ENCODE measurements around the gene DSCAML1.

Gene DSCAML1

GRCh38 chr11:117822074-117823033 is 25.3 kb upstream of the DSCAML1 start:
- WGBS (ENCODE audit: insufficient coverage) = 65% methylated on average over 30 of the region's 33 CpGs
- CTCF ChIA-PET = interaction anchor here (0.6 to 11.7 kb wide), 23 partner anchors 11 to 321 kb away, joined by 3 to 129 read pairs (median 5); no protein-coding TSS in a partner anchor

GRCh38 chr11:117821431-117821830 is 24.4 kb upstream of the DSCAML1 start:
- no peak for DNase-seq
- WGBS (ENCODE audit: insufficient coverage) = 92% methylated on average over 11 of the region's 12 CpGs
- H3K9me3 ChIP-seq (ENCODE audit: control extremely low read depth in 1 of 5, control insufficient read depth in 4 of 5, insufficient read depth in 2 of 5, low read depth in 1 of 5, low read length in 4 of 5) = no peaks in the 10 kb centered on the region
- H3K4me1 ChIP-seq (ENCODE audit: control extremely low read depth in 1 of 4, control insufficient read depth in 4 of 4, insufficient read depth in 4 of 4, low read length in 3 of 4) = peaks cover 3 to 84% (median 61%) of the 10 kb centered on the region in 4 experiments
- CTCF ChIA-PET = interaction anchor here (0.7 to 11.7 kb wide), 13 partner anchors 12 to 377 kb away, joined by 3 to 129 read pairs (median 12); no protein-coding TSS in a partner anchor
- POLR2A ChIA-PET = no interaction called here
- no peaks in the 10 kb centered on the region for H3K27me3 ChIP-seq (replicated peaks in 2 of 5; ENCODE audit: control insufficient read depth in 4 of 5, insufficient read depth in 5 of 5, low read length in 4 of 5)
- no peaks in the 10 kb centered on the region for H3K36me3 ChIP-seq (ENCODE audit: control insufficient read depth in 4 of 4, insufficient read depth in 4 of 4, low read length in 3 of 4)
- H3K27ac ChIP-seq (ENCODE audit: insufficient read depth in 1 of 2, low read depth in 1 of 2, low read length in 2 of 2, poor library complexity in 1 of 2, severe bottlenecking in 2 of 2) = no peak overlapping the region
- H3K4me3 ChIP-seq (ENCODE audit: control insufficient read depth in 1 of 7, extremely low read depth in 1 of 7, insufficient read depth in 4 of 7, low read depth in 2 of 7, low read length in 6 of 7) = no peak overlapping the region

More at GRCh38 chr11:117822074-117823033, 25.3 kb upstream of the DSCAML1 start:
- peak overlapping the region in 1 of 7 experiments; percentile 13 for H3K4me3 ChIP-seq (ENCODE audit: control insufficient read depth in 1 of 7, extremely low read depth in 1 of 7, insufficient read depth in 4 of 7, low read depth in 2 of 7, low read length in 6 of 7)
- no peak overlapping the region for H3K27ac ChIP-seq (ENCODE audit: insufficient read depth in 1 of 2, low read depth in 1 of 2, low read length in 2 of 2, poor library complexity in 1 of 2, severe bottlenecking in 2 of 2)
- DNase-seq = no peak
- peaks cover 3 to 75% (median 53%) of the 10 kb centered on the region in 4 experiments for H3K4me1 ChIP-seq (ENCODE audit: control extremely low read depth in 1 of 4, control insufficient read depth in 4 of 4, insufficient read depth in 4 of 4, low read length in 3 of 4)
- H3K9me3 ChIP-seq (ENCODE audit: control extremely low read depth in 1 of 5, control insufficient read depth in 4 of 5, insufficient read depth in 2 of 5, low read depth in 1 of 5, low read length in 4 of 5) = no peaks in the 10 kb centered on the region
- no peaks in the 10 kb centered on the region for H3K36me3 ChIP-seq (ENCODE audit: control insufficient read depth in 4 of 4, insufficient read depth in 4 of 4, low read length in 3 of 4)
- H3K27me3 ChIP-seq (replicated peaks in 2 of 5; ENCODE audit: control insufficient read depth in 4 of 5, insufficient read depth in 5 of 5, low read length in 4 of 5) = no peaks in the 10 kb centered on the region
- POLR2A ChIA-PET = interaction anchor here (0.6 to 1.7 kb wide), 2 partner anchors 125 to 220 kb away, joined by 4 to 5 read pairs; no protein-coding TSS in a partner anchor

GRCh38 chr11:117820516-117820915 is 23.5 kb upstream of the DSCAML1 start:
- DNase-seq = no peak

GRCh38 chr11:117820071-117820470 is 23.1 kb upstream of the DSCAML1 start:
- WGBS (ENCODE audit: insufficient coverage) = 93% methylated on average over 8 of the region's 11 CpGs
- Histone ChIP-seq H3K27me3 (replicated peaks in 2 of 5; ENCODE audit: control insufficient read depth in 4 of 5, insufficient read depth in 5 of 5, low read length in 4 of 5) (no peaks in the 10 kb centered on the region), H3K4me3 (ENCODE audit: control insufficient read depth in 1 of 7, extremely low read depth in 1 of 7, insufficient read depth in 4 of 7, low read depth in 2 of 7, low read length in 6 of 7) (no peak overlapping the region), H3K4me1 (ENCODE audit: control extremely low read depth in 1 of 4, control insufficient read depth in 4 of 4, insufficient read depth in 4 of 4, low read length in 3 of 4) (peaks cover 3 to 87% (median 65%) of the 10 kb centered on the region in 4 experiments), H3K9me3 (ENCODE audit: control extremely low read depth in 1 of 5, control insufficient read depth in 4 of 5, insufficient read depth in 2 of 5, low read depth in 1 of 5, low read length in 4 of 5) (no peaks in the 10 kb centered on the region), H3K27ac (ENCODE audit: insufficient read depth in 1 of 2, low read depth in 1 of 2, low read length in 2 of 2, poor library complexity in 1 of 2, severe bottlenecking in 2 of 2) (no peak overlapping the region), H3K36me3 (ENCODE audit: control insufficient read depth in 4 of 4, insufficient read depth in 4 of 4, low read length in 3 of 4) (no peaks in the 10 kb centered on the region)
- DNase-seq = no peak
- ChIA-PET CTCF (interaction anchor here (0.9 to 11.7 kb wide), 15 partner anchors 8 to 394 kb away, joined by 3 to 129 read pairs (median 6); no protein-coding TSS in a partner anchor), POLR2A (interaction anchor here (0.6 kb wide), 1 partner anchor 70 kb away, joined by 3 read pairs; no protein-coding TSS in a partner anchor)

More at GRCh38 chr11:117820516-117820915, 23.5 kb upstream of the DSCAML1 start:
- H3K27me3 ChIP-seq (replicated peaks in 2 of 5; ENCODE audit: control insufficient read depth in 4 of 5, insufficient read depth in 5 of 5, low read length in 4 of 5) = no peaks in the 10 kb centered on the region
- POLR2A ChIA-PET = interaction anchor here (0.6 kb wide), 1 partner anchor 70 kb away, joined by 3 read pairs; no protein-coding TSS in a partner anchor
- no peaks in the 10 kb centered on the region for H3K36me3 ChIP-seq (ENCODE audit: control insufficient read depth in 4 of 4, insufficient read depth in 4 of 4, low read length in 3 of 4)
- H3K9me3 ChIP-seq (ENCODE audit: control extremely low read depth in 1 of 5, control insufficient read depth in 4 of 5, insufficient read depth in 2 of 5, low read depth in 1 of 5, low read length in 4 of 5) = no peaks in the 10 kb centered on the region
- WGBS (ENCODE audit: insufficient coverage) = 95% methylated on average over 6 of the region's 10 CpGs
- CTCF ChIA-PET = interaction anchor here (0.7 to 11.7 kb wide), 18 partner anchors 8 to 394 kb away, joined by 3 to 129 read pairs (median 6); no protein-coding TSS in a partner anchor
- H3K27ac ChIP-seq (ENCODE audit: insufficient read depth in 1 of 2, low read depth in 1 of 2, low read length in 2 of 2, poor library complexity in 1 of 2, severe bottlenecking in 2 of 2) = no peak overlapping the region
- H3K4me1 ChIP-seq (ENCODE audit: control extremely low read depth in 1 of 4, control insufficient read depth in 4 of 4, insufficient read depth in 4 of 4, low read length in 3 of 4) = peaks cover 3 to 87% (median 65%) of the 10 kb centered on the region in 4 experiments
- no peak overlapping the region for H3K4me3 ChIP-seq (ENCODE audit: control insufficient read depth in 1 of 7, extremely low read depth in 1 of 7, insufficient read depth in 4 of 7, low read depth in 2 of 7, low read length in 6 of 7)

GRCh38 chr11:117819096-117820040 is 22.4 kb upstream of the DSCAML1 start:
- ChIA-PET POLR2A (interaction anchor here (1.0 kb wide), 2 partner anchors 11 to 85 kb away, joined by 3 to 5 read pairs; no protein-coding TSS in a partner anchor), CTCF (interaction anchor here (0.7 to 11.7 kb wide), 25 partner anchors 9 to 393 kb away, joined by 3 to 129 read pairs (median 5); partner anchors contain the start of gene TMPRSS13)
- no peak overlapping the region for H3K27ac ChIP-seq (ENCODE audit: insufficient read depth in 1 of 2, low read depth in 1 of 2, low read length in 2 of 2, poor library complexity in 1 of 2, severe bottlenecking in 2 of 2)
- H3K4me1 ChIP-seq (ENCODE audit: control extremely low read depth in 1 of 4, control insufficient read depth in 4 of 4, insufficient read depth in 4 of 4, low read length in 3 of 4) = peaks cover 7 to 87% (median 65%) of the 10 kb centered on the region in 4 experiments
- no peaks in the 10 kb centered on the region for H3K27me3 ChIP-seq (replicated peaks in 2 of 5; ENCODE audit: control insufficient read depth in 4 of 5, insufficient read depth in 5 of 5, low read length in 4 of 5)
- 93% methylated on average over 8 of the region's 10 CpGs for whole genome bisulfite sequencing (ENCODE audit: insufficient coverage)
- no peak overlapping the region for H3K4me3 ChIP-seq (ENCODE audit: control insufficient read depth in 1 of 7, extremely low read depth in 1 of 7, insufficient read depth in 4 of 7, low read depth in 2 of 7, low read length in 6 of 7)
- H3K36me3 ChIP-seq (ENCODE audit: control insufficient read depth in 4 of 4, insufficient read depth in 4 of 4, low read length in 3 of 4) = no peaks in the 10 kb centered on the region
- H3K9me3 ChIP-seq (ENCODE audit: control extremely low read depth in 1 of 5, control insufficient read depth in 4 of 5, insufficient read depth in 2 of 5, low read depth in 1 of 5, low read length in 4 of 5) = no peaks in the 10 kb centered on the region
- peak in 1 of 3 donors; percentile 66 for DNase-seq

Data from common myeloid progenitor, CD34-positive (primary cell).